Trophoblast cell (in vitro differentiated cells and primary cell): ENCODE measurements around the gene FAM72A.
"Not testable (repeated sequence)": the region's sequence is repeated elsewhere in the genome, so short reads cannot be mapped to it uniquely, and the experiment has no call there.

ENCODE experiments used
- DNase-seq, 2 donors: peaks; one replicate each; pipeline ENCODE4 v3.0.0-alpha.2; 2016
- H2AFZ ChIP-seq: 2 replicates; pipeline ENCODE4 v1.6.1; 2013; ENCODE audit warnings: low read length, moderate library complexity, mild to moderate bottlenecking; ENCODE audit not compliant: insufficient read depth, poor library complexity
- H2AK5ac ChIP-seq: 2 replicates; pipeline ENCODE4 v1.6.1; 2013; ENCODE audit warnings: mild to moderate bottlenecking, low read length
- H2BK120ac ChIP-seq: 2 replicates; pipeline ENCODE4 v1.6.1; 2013; ENCODE audit warnings: low read length, mild to moderate bottlenecking, moderate library complexity; ENCODE audit not compliant: insufficient read depth, poor library complexity
- H2BK12ac ChIP-seq: 2 replicates; pipeline ENCODE4 v1.6.1; 2013; ENCODE audit warnings: mild to moderate bottlenecking, low read length, moderate library complexity
- H2BK5ac ChIP-seq: 2 replicates; pipeline ENCODE4 v1.6.1; 2013; ENCODE audit warnings: low read length, low read depth, moderate library complexity, mild to moderate bottlenecking; ENCODE audit not compliant: poor library complexity
- H3K14ac ChIP-seq: 2 replicates; pipeline ENCODE4 v1.6.1; 2013; ENCODE audit warnings: mild to moderate bottlenecking, low read length
- H3K18ac ChIP-seq: 2 replicates; pipeline ENCODE4 v1.6.1; 2013; ENCODE audit warnings: mild to moderate bottlenecking, low read length
- H3K23ac ChIP-seq: 2 replicates; pipeline ENCODE4 v1.6.1; 2013; ENCODE audit warnings: low read length
- H3K27ac ChIP-seq: 2 replicates; pipeline ENCODE4 v1.5.1; 2013; ENCODE audit warnings: low read depth, mild to moderate bottlenecking, inconsistent platforms, low read length, moderate library complexity
- H3K27me3 ChIP-seq: 2 replicates; pipeline ENCODE4 v1.6.1; 2013; ENCODE audit warnings: inconsistent platforms, mild to moderate bottlenecking, low read length, moderate library complexity; ENCODE audit not compliant: insufficient read depth
- H3K36me3 ChIP-seq, 2 experiments: 1 replicate in 1 of 2; 2 replicates in 1 of 2; pipeline ENCODE4 v1.6.1; 2013; ENCODE audit warnings: low read length in 2 of 2, mild to moderate bottlenecking in 2 of 2, moderate library complexity in 1 of 2; ENCODE audit not compliant: insufficient read depth in 2 of 2, control insufficient read depth in 1 of 2
- H3K4ac ChIP-seq: 2 replicates; pipeline ENCODE4 v1.6.1; 2013; ENCODE audit warnings: low read depth, mild to moderate bottlenecking, low read length, moderate library complexity
- H3K4me1 ChIP-seq, 2 experiments: 1 replicate in 1 of 2; 2 replicates in 1 of 2; pipeline ENCODE4 v1.6.1; 2013; ENCODE audit warnings: low read length in 2 of 2, mild to moderate bottlenecking in 2 of 2, moderate library complexity in 1 of 2; ENCODE audit not compliant: insufficient read depth in 2 of 2, control insufficient read depth in 1 of 2
- H3K4me2 ChIP-seq: 2 replicates; pipeline ENCODE4 v1.6.1; 2013; ENCODE audit warnings: inconsistent platforms, mild to moderate bottlenecking, low read length, moderate library complexity
- H3K4me3 ChIP-seq: 2 replicates; pipeline ENCODE4 v1.5.1; 2013; ENCODE audit warnings: mild to moderate bottlenecking, low read depth, low read length, inconsistent platforms
- H3K79me1 ChIP-seq: one replicate; pipeline ENCODE4 v1.6.1; 2013; ENCODE audit warnings: low read length
- H3K79me2 ChIP-seq: 2 replicates; pipeline ENCODE4 v1.6.1; 2013; ENCODE audit warnings: low read length, mild to moderate bottlenecking; ENCODE audit not compliant: control insufficient read depth, insufficient read depth, poor library complexity
- H3K9ac ChIP-seq: 2 replicates; pipeline ENCODE4 v1.6.1; 2013; ENCODE audit warnings: mild to moderate bottlenecking, low read length
- H3K9me3 ChIP-seq: 2 replicates; pipeline ENCODE4 v1.6.1; 2013; ENCODE audit warnings: low read depth, mild to moderate bottlenecking, control low read depth, inconsistent platforms, low read length; ENCODE audit not compliant: insufficient read depth
- H4K12ac ChIP-seq: 2 replicates; pipeline ENCODE4 v1.6.1; 2013; ENCODE audit warnings: low read depth, mild to moderate bottlenecking, low read length, moderate library complexity
- H4K8ac ChIP-seq: 2 replicates; pipeline ENCODE4 v1.6.1; 2013; ENCODE audit warnings: low read depth, mild to moderate bottlenecking, low read length, moderate library complexity
- H4K91ac ChIP-seq: one replicate; pipeline ENCODE4 v1.6.1; 2013; ENCODE audit warnings: low read depth, mild to moderate bottlenecking, low read length, moderate library complexity
- WGBS: extraction: QIAGEN DNeasy Blood & Tissue Kit; methylation state at CpG from one replicate; pipeline ENCODE4 v1.1.7; 2013; ENCODE audit warnings: missing lambda C conversion rate; ENCODE audit not compliant: insufficient read length, insufficient coverage; ENCODE audit errors: extremely low coverage; 5-methylcytosine and 5-hydroxymethylcytosine counted together

The FAM72A gene

GRCh38 chr1:206225386-206225785 is 22.7 kb upstream of the FAM72A start:
- H3K23ac ChIP-seq, DNase-seq, H3K4me1 ChIP-seq, H2BK5ac ChIP-seq, H3K36me3 ChIP-seq, H3K14ac ChIP-seq, H3K27ac ChIP-seq, H3K27me3 ChIP-seq, H3K79me2 ChIP-seq, H2BK120ac ChIP-seq, H4K12ac ChIP-seq, H3K9ac ChIP-seq, H2AFZ ChIP-seq, H4K91ac ChIP-seq, H3K4me2 ChIP-seq, H3K18ac ChIP-seq, H2AK5ac ChIP-seq, H4K8ac ChIP-seq, H2BK12ac ChIP-seq, H3K9me3 ChIP-seq, H3K79me1 ChIP-seq, H3K4me3 ChIP-seq, H3K4ac ChIP-seq: not testable (repeated sequence)
- no CpG with 5 or more reads among the region's 4 CpGs for WGBS

- not testable (repeated sequence) for H2BK5ac ChIP-seq, H3K4me3 ChIP-seq, H2BK12ac ChIP-seq, H4K91ac ChIP-seq, H3K23ac ChIP-seq, H3K14ac ChIP-seq, H3K9ac ChIP-seq, H3K4me1 ChIP-seq, H3K36me3 ChIP-seq, H3K79me2 ChIP-seq, H3K27ac ChIP-seq, H4K12ac ChIP-seq, H3K4me2 ChIP-seq, H3K79me1 ChIP-seq, H3K18ac ChIP-seq, H2BK120ac ChIP-seq, H2AFZ ChIP-seq, H2AK5ac ChIP-seq, H3K27me3 ChIP-seq, DNase-seq, H3K4ac ChIP-seq, H4K8ac ChIP-seq, H3K9me3 ChIP-seq
- no CpG with 5 or more reads among the region's 6 CpGs for WGBS
Observed at GRCh38 chr1:206224190-206224776, 21.6 kb upstream of the FAM72A start.

GRCh38 chr1:206221585-206221984 is 18.9 kb upstream of the FAM72A start:
- H3K79me1 ChIP-seq, H3K14ac ChIP-seq, H3K23ac ChIP-seq, H3K79me2 ChIP-seq, H2BK12ac ChIP-seq, DNase-seq, H2AK5ac ChIP-seq, H2BK120ac ChIP-seq, H4K91ac ChIP-seq, H2BK5ac ChIP-seq, H3K4me3 ChIP-seq, H2AFZ ChIP-seq, H4K8ac ChIP-seq, H4K12ac ChIP-seq, H3K4me2 ChIP-seq, H3K27ac ChIP-seq, H3K4me1 ChIP-seq, H3K27me3 ChIP-seq, H3K9ac ChIP-seq, H3K18ac ChIP-seq, H3K4ac ChIP-seq, H3K36me3 ChIP-seq, H3K9me3 ChIP-seq: not testable (repeated sequence)
- WGBS = no CpG with 5 or more reads among the region's 4 CpGs

GRCh38 chr1:206220332-206221000 is 17.8 kb upstream of the FAM72A start:
- H3K79me2 ChIP-seq, H3K4me2 ChIP-seq, H3K4me1 ChIP-seq, H3K18ac ChIP-seq, H3K4ac ChIP-seq, H3K27ac ChIP-seq, H3K9ac ChIP-seq, H3K4me3 ChIP-seq, H3K79me1 ChIP-seq, H3K23ac ChIP-seq, H4K8ac ChIP-seq, H3K9me3 ChIP-seq, H2BK5ac ChIP-seq, H2BK12ac ChIP-seq, H2AFZ ChIP-seq, H3K36me3 ChIP-seq, H3K27me3 ChIP-seq, H2BK120ac ChIP-seq, H2AK5ac ChIP-seq, H4K91ac ChIP-seq, H4K12ac ChIP-seq, H3K14ac ChIP-seq: not testable (repeated sequence)
- peak; percentile 42 to 61 for DNase-seq
- no CpG with 5 or more reads among the region's 4 CpGs for WGBS
